ENCODE data around the gene C3orf80.

- TF ChIP-seq CTCF (IDR thresholded peaks at IDR 0.05; ENCODE audit: insufficient read depth, low read length): no peak
- TF ChIP-seq POLR2AphosphoS5 (IDR thresholded peaks at IDR 0.05; ENCODE audit: low read depth): no peak
- no peak for TF ChIP-seq GABPA (IDR thresholded peaks at IDR 0.05; ENCODE audit: low read depth)
These were observed 2.2 kb downstream of the C3orf80 start for GRCh38 chr3:160227419-160227818.

Measured in HL-60 (cell line).